Stomach (tissue), 4 donors: ENCODE data around the gene STT3A.
A peak's percentile ranks its signal among the peaks of the same experiment; 100 is the strongest.

Source experiments
- POLR2A ChIP-seq, 4 donors: fragments of 450-650 bp; IDR thresholded peaks; one replicate each; pipeline ENCODE4 v1.6.1; 2016; ENCODE audit warnings: antibody characterized with exemption in 4 of 4, control low read depth in 2 of 4, mild to moderate bottlenecking in 1 of 4, moderate library complexity in 1 of 4
- POLR2AphosphoS5 ChIP-seq, 3 donors: sonication (generic); formaldehyde crosslinking; IDR thresholded peaks; one replicate each; pipeline ENCODE4 v1.6.1; 2016; ENCODE audit warnings: antibody characterized with exemption in 3 of 3
- TF ChIP-seq, protein P1 (sequence below), 7 experiments: fragments of 450-650 bp in 4 of 7; fragments of 200-600 bp in 3 of 7; sonication (generic) in 3 of 7; IDR thresholded peaks; one replicate each; pipeline ENCODE4 v1.5.1; 2016 to 2019; ENCODE audit warnings: antibody characterized with exemption in 7 of 7, control low read depth in 2 of 7, mild to moderate bottlenecking in 1 of 7

DNA sequence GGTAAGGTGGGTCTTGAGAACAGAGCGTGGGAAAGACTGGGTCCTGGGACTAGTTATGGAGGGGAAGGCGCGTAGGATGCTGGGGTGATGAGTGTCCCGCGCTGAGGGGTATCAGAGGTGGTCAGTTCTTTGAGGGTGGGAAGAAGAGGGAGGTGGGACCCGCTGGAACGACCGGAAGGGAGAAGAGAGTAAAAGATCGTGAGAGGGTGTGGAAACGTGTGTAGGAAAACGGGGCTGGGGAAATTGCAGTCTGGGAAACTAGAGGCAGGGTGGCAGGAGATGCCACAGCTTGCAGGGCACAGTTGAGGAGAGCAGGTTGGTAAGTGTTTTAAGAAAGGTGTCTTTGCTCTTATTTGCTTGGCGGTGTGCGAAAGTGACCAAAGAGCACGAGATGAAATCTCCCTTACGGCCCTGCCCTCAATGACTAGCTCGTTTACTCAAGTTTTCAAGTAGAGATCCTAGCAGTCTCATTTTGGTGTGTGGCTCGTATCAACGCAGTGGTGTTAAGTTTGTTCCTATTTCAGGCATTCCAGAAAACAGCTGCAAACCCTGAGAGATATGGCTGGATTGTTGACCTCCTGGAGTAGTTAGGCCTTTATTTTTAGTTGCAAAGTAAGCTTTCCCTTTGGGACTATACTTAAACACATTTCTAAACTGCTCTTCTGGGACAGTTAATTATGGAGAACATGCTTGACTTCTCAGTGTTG, 615 bp downstream of the STT3A start:
- TF ChIP-seq, protein P1, sequence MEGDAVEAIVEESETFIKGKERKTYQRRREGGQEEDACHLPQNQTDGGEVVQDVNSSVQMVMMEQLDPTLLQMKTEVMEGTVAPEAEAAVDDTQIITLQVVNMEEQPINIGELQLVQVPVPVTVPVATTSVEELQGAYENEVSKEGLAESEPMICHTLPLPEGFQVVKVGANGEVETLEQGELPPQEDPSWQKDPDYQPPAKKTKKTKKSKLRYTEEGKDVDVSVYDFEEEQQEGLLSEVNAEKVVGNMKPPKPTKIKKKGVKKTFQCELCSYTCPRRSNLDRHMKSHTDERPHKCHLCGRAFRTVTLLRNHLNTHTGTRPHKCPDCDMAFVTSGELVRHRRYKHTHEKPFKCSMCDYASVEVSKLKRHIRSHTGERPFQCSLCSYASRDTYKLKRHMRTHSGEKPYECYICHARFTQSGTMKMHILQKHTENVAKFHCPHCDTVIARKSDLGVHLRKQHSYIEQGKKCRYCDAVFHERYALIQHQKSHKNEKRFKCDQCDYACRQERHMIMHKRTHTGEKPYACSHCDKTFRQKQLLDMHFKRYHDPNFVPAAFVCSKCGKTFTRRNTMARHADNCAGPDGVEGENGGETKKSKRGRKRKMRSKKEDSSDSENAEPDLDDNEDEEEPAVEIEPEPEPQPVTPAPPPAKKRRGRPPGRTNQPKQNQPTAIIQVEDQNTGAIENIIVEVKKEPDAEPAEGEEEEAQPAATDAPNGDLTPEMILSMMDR (IDR thresholded peaks at IDR 0.05) = no peak
- TF ChIP-seq POLR2A (IDR thresholded peaks at IDR 0.05) = no peak
- TF ChIP-seq POLR2AphosphoS5 (IDR thresholded peaks at IDR 0.05) = peak in 1 of 3 donors; percentile 11
